GM10266 (cell line): ENCODE data around the gene GATD1.
A peak's percentile ranks its signal among the peaks of the same experiment; 100 is the strongest.

ENCODE experiments used
- DNase-seq: peaks from one replicate; pipeline ENCODE4 v3.0.0; 2012; ENCODE audit errors: extremely low spot score
- TF ChIP-seq, protein P1 (sequence below): IDR thresholded peaks from 2 replicates; pipeline ENCODE4 v1.5.1; 2012; ENCODE audit warnings: mild to moderate bottlenecking, low read depth; ENCODE audit not compliant: control insufficient read depth, insufficient read depth; ENCODE audit errors: missing control alignments

Gene GATD1

DNA sequence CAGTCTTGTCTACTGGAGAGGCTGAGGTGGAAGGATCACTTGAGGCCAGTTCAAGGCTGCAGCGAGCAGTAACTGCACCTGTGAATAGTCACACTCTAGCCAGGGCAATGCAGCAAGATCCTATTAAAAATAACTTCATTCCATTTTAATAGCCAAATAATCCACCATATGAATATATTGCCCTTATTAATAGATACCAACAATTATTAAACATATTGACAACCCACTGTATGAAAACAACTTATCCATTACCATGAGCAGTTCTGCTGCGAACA, 10.4 kb downstream of the GATD1 start:
- DNase-seq, result no peak
- TF ChIP-seq, protein P1, sequence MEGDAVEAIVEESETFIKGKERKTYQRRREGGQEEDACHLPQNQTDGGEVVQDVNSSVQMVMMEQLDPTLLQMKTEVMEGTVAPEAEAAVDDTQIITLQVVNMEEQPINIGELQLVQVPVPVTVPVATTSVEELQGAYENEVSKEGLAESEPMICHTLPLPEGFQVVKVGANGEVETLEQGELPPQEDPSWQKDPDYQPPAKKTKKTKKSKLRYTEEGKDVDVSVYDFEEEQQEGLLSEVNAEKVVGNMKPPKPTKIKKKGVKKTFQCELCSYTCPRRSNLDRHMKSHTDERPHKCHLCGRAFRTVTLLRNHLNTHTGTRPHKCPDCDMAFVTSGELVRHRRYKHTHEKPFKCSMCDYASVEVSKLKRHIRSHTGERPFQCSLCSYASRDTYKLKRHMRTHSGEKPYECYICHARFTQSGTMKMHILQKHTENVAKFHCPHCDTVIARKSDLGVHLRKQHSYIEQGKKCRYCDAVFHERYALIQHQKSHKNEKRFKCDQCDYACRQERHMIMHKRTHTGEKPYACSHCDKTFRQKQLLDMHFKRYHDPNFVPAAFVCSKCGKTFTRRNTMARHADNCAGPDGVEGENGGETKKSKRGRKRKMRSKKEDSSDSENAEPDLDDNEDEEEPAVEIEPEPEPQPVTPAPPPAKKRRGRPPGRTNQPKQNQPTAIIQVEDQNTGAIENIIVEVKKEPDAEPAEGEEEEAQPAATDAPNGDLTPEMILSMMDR, result no peak

DNA sequence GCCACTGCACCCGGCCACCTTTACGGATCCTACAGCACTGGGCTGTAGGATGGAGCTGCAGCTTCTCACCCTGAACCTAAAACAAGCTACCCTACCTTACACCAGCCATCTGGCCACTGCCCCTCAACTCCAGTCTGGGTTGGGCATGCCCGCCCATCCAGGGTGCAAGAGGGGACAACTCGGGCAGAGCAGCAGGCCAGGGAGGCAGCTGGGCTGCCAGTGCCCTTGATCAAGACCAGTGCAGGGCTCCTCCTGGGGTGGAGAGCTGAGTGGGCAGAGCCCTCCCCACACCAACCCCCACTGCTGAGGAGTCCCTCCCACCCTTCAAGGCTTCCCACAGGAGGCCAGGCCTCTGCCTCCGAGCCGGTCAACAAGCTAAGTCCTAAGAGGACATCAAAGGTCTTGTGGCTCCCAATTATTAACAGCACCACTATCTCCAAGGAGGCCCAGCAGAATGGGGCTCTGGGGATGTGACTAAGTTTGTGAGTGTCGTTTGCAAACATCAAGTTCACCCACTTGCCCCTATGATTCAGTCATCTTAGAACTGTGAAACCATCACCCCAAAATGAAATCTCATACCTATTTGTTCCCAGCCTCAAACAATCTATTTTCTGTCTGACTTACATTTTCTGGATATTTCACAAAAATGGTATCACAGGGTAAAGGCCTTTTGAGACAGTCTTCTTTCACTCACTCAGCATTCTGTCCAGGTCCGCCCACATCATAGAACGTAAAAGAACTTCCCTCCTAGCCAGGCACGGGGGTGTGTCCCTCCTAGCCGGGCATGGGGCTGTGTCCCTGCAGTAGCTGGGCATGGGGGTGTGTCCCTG, 11.0 kb downstream of the GATD1 start:
- no peak for DNase-seq
- TF ChIP-seq, protein P1, result no peak

DNA sequence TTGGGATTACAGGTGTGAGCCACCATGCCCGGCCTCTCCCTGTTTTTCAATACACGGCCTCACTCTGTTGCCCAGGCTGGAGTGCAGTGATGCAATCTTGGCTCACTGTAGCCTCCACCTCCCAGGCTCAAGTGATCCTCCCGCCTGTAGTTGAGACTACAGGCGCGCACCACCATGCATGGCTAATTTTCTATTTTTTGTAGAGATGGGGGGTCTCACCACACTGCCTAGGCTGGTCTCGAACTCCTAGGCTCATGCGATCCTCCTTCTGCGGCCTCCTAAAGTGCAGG, 11.5 kb downstream of the GATD1 start:
- no peak for DNase-seq
- TF ChIP-seq, protein P1, result no peak

DNA sequence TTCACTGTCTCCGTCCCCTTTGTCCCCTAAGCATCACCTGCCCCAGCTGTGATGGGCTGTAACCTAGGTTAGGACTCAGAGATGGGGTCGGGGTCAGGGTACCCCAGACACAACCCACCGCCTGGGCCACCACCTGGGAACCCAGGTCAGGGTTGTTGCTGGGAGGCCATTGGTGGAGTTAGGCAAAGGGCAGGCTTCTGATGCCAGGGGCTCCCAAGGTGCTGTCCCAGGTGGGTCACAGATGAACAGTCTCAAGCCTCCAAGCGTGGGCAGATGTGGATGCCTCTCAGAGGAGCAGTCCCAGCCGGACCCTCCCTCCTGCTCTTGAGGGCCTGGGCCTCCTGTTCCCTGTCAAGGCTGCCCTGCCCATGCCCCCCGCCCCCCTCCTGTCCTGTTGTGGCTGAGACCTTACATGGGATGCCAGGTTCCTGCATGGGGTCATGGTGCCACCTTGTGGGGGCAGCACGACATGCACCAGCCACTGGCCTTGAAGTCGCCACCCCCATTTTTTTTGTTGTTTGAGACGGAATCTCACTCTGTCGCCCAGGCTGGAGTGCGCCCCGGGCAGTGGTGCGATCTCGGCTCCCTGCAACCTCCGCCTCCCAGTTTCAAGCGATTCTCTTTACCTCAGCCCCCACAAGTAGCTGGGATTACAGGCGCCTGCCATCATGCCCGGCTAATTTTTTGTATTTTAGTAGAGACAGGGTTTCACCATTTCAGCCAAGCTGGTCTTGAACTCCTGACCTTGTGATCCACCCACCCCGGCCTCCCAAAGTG, 12.1 kb downstream of the GATD1 start:
- TF ChIP-seq, protein P1, result peak; percentile 66
- peak; percentile 81 for DNase-seq

DNA sequence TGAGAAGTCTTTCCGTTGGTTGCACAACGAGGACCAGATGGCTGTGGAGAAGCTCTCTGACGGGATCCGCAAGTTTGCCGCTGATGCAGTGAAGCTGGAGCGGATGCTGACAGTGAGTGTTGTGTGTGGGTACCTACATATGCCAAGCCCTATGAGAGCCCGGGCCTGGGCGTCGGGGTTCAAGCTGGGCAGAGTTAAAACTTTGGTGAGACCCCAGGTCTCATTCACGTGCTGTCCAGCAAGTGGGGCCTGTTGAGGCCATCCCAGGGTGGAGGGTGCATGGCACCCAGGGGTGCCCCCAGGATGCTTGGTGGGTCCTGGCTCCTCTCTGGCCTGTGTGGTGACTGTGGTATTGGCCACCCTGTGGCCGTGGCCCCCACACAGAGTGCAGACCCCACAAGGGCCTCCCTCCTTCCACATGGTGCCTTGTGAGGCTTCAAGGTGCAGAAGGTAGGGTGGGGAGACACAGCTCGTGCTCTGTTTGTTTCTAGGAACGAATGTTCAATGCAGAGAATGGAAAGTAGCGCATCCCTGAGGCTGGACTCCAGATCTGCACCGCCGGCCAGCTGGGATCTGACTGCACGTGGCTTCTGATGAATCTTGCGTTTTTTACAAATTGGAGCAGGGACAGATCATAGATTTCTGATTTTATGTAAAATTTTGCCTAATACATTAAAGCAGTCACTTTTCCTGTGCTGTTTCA, 12.8 kb downstream of the GATD1 start:
- TF ChIP-seq, protein P1, result no peak
- DNase-seq, result no peak

DNA sequence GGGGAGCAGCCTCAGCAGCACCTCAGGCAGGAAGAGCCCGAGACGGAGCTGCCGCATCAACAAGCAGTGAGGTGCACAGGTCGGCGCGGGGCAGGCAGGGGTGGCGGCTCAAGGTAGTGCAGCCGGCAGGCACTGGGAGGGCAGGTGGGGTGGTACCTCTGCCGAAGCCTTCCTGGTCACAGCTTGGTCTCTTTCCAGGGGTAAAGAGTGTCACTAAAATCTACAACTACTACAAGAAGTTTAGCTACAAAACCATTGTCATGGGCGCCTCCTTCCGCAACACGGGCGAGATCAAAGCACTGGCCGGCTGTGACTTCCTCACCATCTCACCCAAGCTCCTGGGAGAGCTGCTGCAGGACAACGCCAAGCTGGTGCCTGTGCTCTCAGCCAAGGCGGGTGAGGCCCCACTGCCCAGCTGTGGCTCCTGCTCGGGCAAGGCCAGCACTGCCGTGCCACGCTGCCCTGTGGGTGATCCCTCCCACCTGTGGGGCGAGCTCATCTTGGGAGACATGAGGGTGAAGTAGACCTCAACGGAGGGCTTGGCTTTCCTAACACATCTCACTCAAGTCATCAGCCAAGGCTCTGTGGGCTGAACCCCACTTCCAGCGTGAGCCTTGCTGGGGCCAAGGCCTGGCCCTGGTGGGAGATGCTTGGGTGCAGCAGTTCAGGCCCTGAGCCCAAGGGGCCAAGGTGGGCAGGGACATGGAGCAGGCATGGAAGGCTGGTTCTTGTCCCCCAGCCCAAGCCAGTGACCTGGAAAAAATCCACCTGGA, 13.6 kb downstream of the GATD1 start:
- TF ChIP-seq, protein P1, result no peak
- no peak for DNase-seq
